ENCODE measurements around the gene LTB4R2.

DNA sequence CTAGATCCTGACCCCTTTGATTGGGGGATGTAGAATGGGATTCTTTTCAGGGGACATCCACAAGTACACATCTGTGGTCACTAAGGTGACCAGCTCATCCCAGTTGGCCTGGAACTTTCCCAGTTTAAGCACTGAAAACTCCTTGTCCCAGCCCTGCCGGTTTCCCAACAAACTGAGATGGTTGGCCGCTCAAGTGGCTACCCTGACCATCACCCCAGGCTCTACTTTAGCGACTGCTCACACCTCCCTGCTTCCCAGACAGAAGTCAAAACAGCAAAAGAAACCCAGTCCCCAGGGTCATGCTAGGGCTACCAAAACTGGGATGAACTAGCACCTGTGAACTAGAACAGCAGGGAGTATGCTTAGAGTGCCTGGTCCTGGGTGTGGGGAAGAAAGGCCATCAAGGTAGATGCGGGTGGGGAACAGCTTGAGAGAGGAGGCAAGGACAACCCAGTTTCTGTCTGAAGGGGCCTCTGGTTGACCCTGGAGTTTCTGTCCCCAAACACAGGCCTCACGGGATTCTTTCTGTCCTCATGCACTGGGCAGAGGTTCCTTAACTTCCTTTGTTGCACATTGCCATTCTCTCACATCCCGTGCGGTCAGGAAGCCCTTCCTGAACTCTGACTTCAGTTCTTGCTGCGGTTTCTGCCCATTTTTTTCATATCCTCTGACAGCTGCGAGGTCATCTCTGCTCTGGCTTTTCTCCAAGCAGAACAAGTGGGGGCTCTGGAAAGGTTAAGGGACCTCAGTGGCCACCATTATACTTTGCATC is 3.0 kb downstream of the LTB4R2 start:
- TF ChIP-seq, protein P1, sequence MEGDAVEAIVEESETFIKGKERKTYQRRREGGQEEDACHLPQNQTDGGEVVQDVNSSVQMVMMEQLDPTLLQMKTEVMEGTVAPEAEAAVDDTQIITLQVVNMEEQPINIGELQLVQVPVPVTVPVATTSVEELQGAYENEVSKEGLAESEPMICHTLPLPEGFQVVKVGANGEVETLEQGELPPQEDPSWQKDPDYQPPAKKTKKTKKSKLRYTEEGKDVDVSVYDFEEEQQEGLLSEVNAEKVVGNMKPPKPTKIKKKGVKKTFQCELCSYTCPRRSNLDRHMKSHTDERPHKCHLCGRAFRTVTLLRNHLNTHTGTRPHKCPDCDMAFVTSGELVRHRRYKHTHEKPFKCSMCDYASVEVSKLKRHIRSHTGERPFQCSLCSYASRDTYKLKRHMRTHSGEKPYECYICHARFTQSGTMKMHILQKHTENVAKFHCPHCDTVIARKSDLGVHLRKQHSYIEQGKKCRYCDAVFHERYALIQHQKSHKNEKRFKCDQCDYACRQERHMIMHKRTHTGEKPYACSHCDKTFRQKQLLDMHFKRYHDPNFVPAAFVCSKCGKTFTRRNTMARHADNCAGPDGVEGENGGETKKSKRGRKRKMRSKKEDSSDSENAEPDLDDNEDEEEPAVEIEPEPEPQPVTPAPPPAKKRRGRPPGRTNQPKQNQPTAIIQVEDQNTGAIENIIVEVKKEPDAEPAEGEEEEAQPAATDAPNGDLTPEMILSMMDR (IDR thresholded peaks at IDR 0.05) = no peak
- TF ChIP-seq EP300 (IDR thresholded peaks at IDR 0.05) = no peak

Measured in suprapubic skin (tissue), 3 donors.